ENCODE data around the gene PQBP1. TPM values are rescaled to one million over a fixed set of nuclear protein-coding genes. Genes with fewer than 3 reads are reported as not detected.

The PQBP1 gene
- total and polyA plus RNA-seq, 3 donors from 2014 or later, result 37.8 to 43.7 (median 39.3) TPM

- H3K4me3 ChIP-seq, result no peak overlapping the region
- H3K4me1 ChIP-seq, result no peaks in the 10 kb centered on the region
- H3K9me3 ChIP-seq, result no peaks in the 10 kb centered on the region
- no peaks in the 10 kb centered on the region for H3K27me3 ChIP-seq
- H3K36me3 ChIP-seq (ENCODE audit: low read depth, missing control alignments), result no peaks in the 10 kb centered on the region
- DNase-seq, result no peak
- no peak overlapping the region for H3K27ac ChIP-seq
- TF ChIP-seq POLR2A (IDR thresholded peaks at IDR 0.05) (no peak), CTCF (IDR thresholded peaks at IDR 0.05) (no peak)
- intact Hi-C loops (cut with DNase I; ENCODE audit: low total_unique reads), result no loop called here
- WGBS, 2 donors, result 90% methylated on average over 11 of the region's 20 CpGs; no CpG with 5 or more reads in 1 of the 2 donors
Measured at GRCh38 chrX:48905090-48905790, 7.5 kb downstream of the PQBP1 start.

GRCh38 chrX:48908600-48908999 is 10.9 kb downstream of the PQBP1 start:
- H3K9me3 ChIP-seq, result no peaks in the 10 kb centered on the region
- no peaks in the 10 kb centered on the region for H3K36me3 ChIP-seq (ENCODE audit: low read depth, missing control alignments)
- H3K4me3 ChIP-seq, result no peak overlapping the region
- H3K4me1 ChIP-seq, result no peaks in the 10 kb centered on the region
- WGBS, 2 donors, result 69 to 86% methylated on average over 1 of the region's 1 CpG
- no peak overlapping the region for H3K27ac ChIP-seq
- intact Hi-C loops (cut with DNase I; ENCODE audit: low total_unique reads), result no loop called here
- DNase-seq, result no peak
- TF ChIP-seq CTCF (IDR thresholded peaks at IDR 0.05), result no peak
- no peak for TF ChIP-seq POLR2A (IDR thresholded peaks at IDR 0.05)
- H3K27me3 ChIP-seq, result no peaks in the 10 kb centered on the region

GRCh38 chrX:48909703-48910294 is 12.1 kb downstream of the PQBP1 start:
- WGBS, 2 donors, result 67 to 88% methylated on average over 4 to 14 of the region's 17 CpGs
- no peak for DNase-seq

GRCh38 chrX:48910926-48911411 is 13.2 kb downstream of the PQBP1 start:
- WGBS, 2 donors, result 1% methylated on average over 10 to 12 of the region's 12 CpGs
- H3K36me3 ChIP-seq (ENCODE audit: low read depth, missing control alignments), result no peaks in the 10 kb centered on the region
- H3K27ac ChIP-seq, result no peak overlapping the region
- H3K4me3 ChIP-seq, result peak overlapping the region; percentile 57 to 67
- no peaks in the 10 kb centered on the region for H3K27me3 ChIP-seq
- no peak for TF ChIP-seq POLR2A (IDR thresholded peaks at IDR 0.05)
- no peak for TF ChIP-seq CTCF (IDR thresholded peaks at IDR 0.05)
- no peaks in the 10 kb centered on the region for H3K9me3 ChIP-seq
- no peak for DNase-seq
- no peaks in the 10 kb centered on the region for H3K4me1 ChIP-seq
- intact Hi-C loops (cut with DNase I; ENCODE audit: low total_unique reads), result no loop called here

More at GRCh38 chrX:48909703-48910294, 12.1 kb downstream of the PQBP1 start:
- Histone ChIP-seq H3K4me1 (no peaks in the 10 kb centered on the region), H3K27ac (no peak overlapping the region), H3K9me3 (no peaks in the 10 kb centered on the region), H3K36me3 (ENCODE audit: low read depth, missing control alignments) (no peaks in the 10 kb centered on the region), H3K4me3 (no peak overlapping the region), H3K27me3 (no peaks in the 10 kb centered on the region)
- TF ChIP-seq CTCF (IDR thresholded peaks at IDR 0.05) (no peak), POLR2A (IDR thresholded peaks at IDR 0.05) (no peak)
- intact Hi-C loops (cut with DNase I; ENCODE audit: low total_unique reads), result no loop called here
